PC-3 (cell line): ENCODE data around the gene SRPRA. TPM values are rescaled to one million over a fixed set of nuclear protein-coding genes. Genes with fewer than 3 reads are reported as not detected.
"Not testable (repeated sequence)": the region's sequence is repeated elsewhere in the genome, so short reads cannot be mapped to it uniquely, and the experiment has no call there.

Experiments used
- ATAC-seq: fragments of 200-7000 bp; cut with Tn5 transposase; 2 replicates; pipeline ENCODE4 v1.9.1; 2020; ENCODE audit warnings: mild to moderate bottlenecking, moderate library complexity
- BruUV-seq: library from RNA; stranded (reverse); fragments of 400-500 nt; replicated peaks from 2 replicates; lab custom pipeline; 2021; lab: Mats Ljungman, UMichigan
- CTCF ChIA-PET: fragments of 300-600 bp; sonication (Branson Sonifier 250); formaldehyde crosslinking; loops from one replicate; lab custom pipeline; 2022; ENCODE audit warnings: antibody characterized with exemption; lab: Charles Lee
- POLR2A ChIA-PET: fragments of 300-600 bp; sonication (Branson Sonifier 250); formaldehyde crosslinking; loops from one replicate; lab custom pipeline; 2022; ENCODE audit warnings: antibody characterized with exemption; ENCODE audit not compliant: unreplicated experiment; lab: Charles Lee
- DNase-seq: peaks from one replicate; pipeline ENCODE4 v3.0.0-alpha.2; 2015
- H2AFZ ChIP-seq: fragments of 300-600 bp; sonication (generic); 2 replicates; pipeline ENCODE4 v1.6.0; 2016; ENCODE audit warnings: antibody characterized with exemption, low read length
- H3F3A ChIP-seq: fragments of 300-600 bp; sonication (generic); one replicate; pipeline ENCODE4 v1.6.0; 2017; ENCODE audit warnings: antibody characterized with exemption, low read length, control low read depth, mild to moderate bottlenecking; ENCODE audit not compliant: unreplicated experiment
- H3K27ac ChIP-seq: fragments of 300-600 bp; sonication (generic); 2 replicates; pipeline ENCODE4 v1.5.1; 2016; ENCODE audit warnings: mild to moderate bottlenecking, low read length
- H3K27me3 ChIP-seq: fragments of 300-600 bp; sonication (generic); 2 replicates; pipeline ENCODE4 v1.6.1; 2016; ENCODE audit warnings: low read length, mixed read lengths
- H3K36me3 ChIP-seq: fragments of 300-600 bp; sonication (generic); 2 replicates; pipeline ENCODE4 v1.6.1; 2016; ENCODE audit warnings: low read depth, mixed run types, low read length, mixed read lengths
- H3K4me1 ChIP-seq: fragments of 300-600 bp; sonication (generic); 2 replicates; pipeline ENCODE4 v1.5.1; 2016; ENCODE audit warnings: low read length; ENCODE audit not compliant: insufficient read depth
- H3K4me2 ChIP-seq: fragments of 300-600 bp; sonication (generic); 2 replicates; pipeline ENCODE4 v1.6.0; 2016; ENCODE audit warnings: low read length
- H3K4me3 ChIP-seq: fragments of 300-600 bp; sonication (generic); 2 replicates; pipeline ENCODE4 v1.5.1; 2016; ENCODE audit warnings: mild to moderate bottlenecking, low read length, mixed read lengths
- H3K79me2 ChIP-seq: fragments of 300-600 bp; sonication (generic); 2 replicates; pipeline ENCODE4 v1.6.1; 2017; ENCODE audit warnings: low read length, mixed read lengths
- H3K9ac ChIP-seq: fragments of 300-600 bp; sonication (generic); 2 replicates; pipeline ENCODE4 v1.6.0; 2016; ENCODE audit warnings: mild to moderate bottlenecking, low read length
- H3K9me2 ChIP-seq: fragments of 300-600 bp; sonication (generic); replicated peaks from 2 replicates; pipeline ENCODE4 v1.6.1; 2016; ENCODE audit warnings: mixed run types, low read length, mixed read lengths
- H3K9me3 ChIP-seq: fragments of 300-600 bp; sonication (generic); 2 replicates; pipeline ENCODE4 v1.6.1; 2016; ENCODE audit warnings: low read length, mixed read lengths
- H4K20me1 ChIP-seq: fragments of 300-600 bp; sonication (generic); 2 replicates; pipeline ENCODE4 v1.6.1; 2016; ENCODE audit warnings: low read length, mixed read lengths
- CTCF ChIP-seq: fragments of 300-600 bp; sonication (generic); conservative IDR thresholded peaks from 2 replicates; pipeline ENCODE4 v1.5.1; 2017; ENCODE audit warnings: antibody characterized with exemption, low read depth, mild to moderate bottlenecking, low read length
- EZH2 ChIP-seq: fragments of 300-600 bp; sonication (generic); IDR thresholded peaks from one replicate; pipeline ENCODE4 v1.6.1; 2017; ENCODE audit warnings: antibody characterized with exemption, mild to moderate bottlenecking, low read length; ENCODE audit not compliant: unreplicated experiment
- EZH2phosphoT487 ChIP-seq: fragments of 300-600 bp; sonication (generic); IDR thresholded peaks from 2 replicates; pipeline ENCODE4 v1.6.1; 2018; ENCODE audit warnings: mild to moderate bottlenecking, antibody characterized with exemption, low read length, borderline replicate concordance
- intact Hi-C: fragments of 100-400 bp; cut with micrococcal nuclease; formaldehyde crosslinking; loops from 2 replicates; pipeline ENCODE4 v1.9.0; 2023
- total RNA-seq: library from RNA; depleted of rRNA; stranded (reverse); fragments of >200 nt; gene quantifications from 2 replicates; pipeline ENCODE4 v1.2.3, GENCODE V29; 2014

The SRPRA gene
- total RNA-seq, 1 experiment from 2014 or later: 143 TPM

DNA sequence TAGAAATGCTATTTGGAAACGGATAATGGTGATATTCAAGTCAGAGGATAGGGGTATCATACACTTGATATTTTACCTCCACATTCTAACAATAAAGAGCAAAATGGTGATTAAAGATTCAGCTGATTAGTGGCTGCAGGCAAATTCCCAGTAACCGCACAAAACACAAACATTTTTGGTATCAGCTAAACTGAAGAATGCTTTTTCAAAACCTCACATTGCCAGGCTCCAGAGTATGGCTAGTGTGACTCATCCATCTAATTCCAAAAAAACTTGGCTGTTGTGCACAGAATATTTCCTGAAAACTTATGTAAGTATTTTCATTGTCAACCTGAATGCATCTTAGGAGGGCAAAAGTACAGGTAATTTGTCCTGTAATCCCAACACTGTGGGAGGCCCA, 10.9 kb downstream of the SRPRA start:
- ChIA-PET POLR2A (no interaction called here), CTCF (no interaction called here)

DNA sequence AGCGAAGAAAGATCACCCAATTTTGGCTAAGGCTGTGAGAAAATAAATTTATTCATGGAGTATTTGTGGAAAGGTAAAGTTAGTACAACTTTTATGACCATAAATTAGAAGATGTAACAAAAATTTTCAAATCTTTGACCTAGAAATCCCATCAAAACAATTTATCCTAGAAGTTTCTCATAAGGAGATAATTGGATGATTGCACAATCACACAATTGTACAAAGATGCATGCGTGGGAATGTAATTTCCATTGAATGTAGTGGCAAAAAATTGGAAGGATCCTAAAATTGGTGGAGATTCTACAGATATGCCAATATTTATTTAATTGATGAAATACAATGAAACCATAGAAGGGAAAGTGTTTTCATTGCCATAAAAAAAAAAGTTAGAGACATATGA, 11.6 kb downstream of the SRPRA start:
- Histone ChIP-seq H3K36me3 (peaks cover 25% of the 10 kb centered on the region), H4K20me1 (no peaks in the 10 kb centered on the region), H3K4me2 (no peak overlapping the region), H3K4me1 (no peaks in the 10 kb centered on the region), H3K4me3 (no peak overlapping the region), H3K9ac (no peak overlapping the region), H3K79me2 (no peaks in the 10 kb centered on the region), H3K27ac (no peak overlapping the region), H3K27me3 (no peaks in the 10 kb centered on the region), H3K9me2 (no peaks in the 10 kb centered on the region), H3F3A (peaks cover 5% of the 10 kb centered on the region), H2AFZ (no peak overlapping the region), H3K9me3 (no peaks in the 10 kb centered on the region)
- TF ChIP-seq EZH2 (no peak), CTCF (no peak), EZH2phosphoT487 (no peak)
- no TSS peak for BruUV-seq
- CTCF ChIA-PET: no interaction called here
- POLR2A ChIA-PET: no interaction called here
- no peak for DNase-seq
- ATAC-seq: no peak
- intact Hi-C loops: no loop called here

More for the DNA sequence above, 10.9 kb downstream of the SRPRA start:
- no peaks in the 10 kb centered on the region for H3K9me3 ChIP-seq
- TF ChIP-seq EZH2 (no peak), EZH2phosphoT487 (no peak), CTCF (no peak)
- no peaks in the 10 kb centered on the region for H3K4me1 ChIP-seq
- H3K4me3 ChIP-seq: no peak overlapping the region
- no TSS peak for BruUV-seq
- H3K36me3 ChIP-seq: peaks cover 27% of the 10 kb centered on the region
- no peaks in the 10 kb centered on the region for H3K9me2 ChIP-seq
- no peaks in the 10 kb centered on the region for H3K79me2 ChIP-seq
- ATAC-seq (peak; percentile 63), DNase-seq (no peak)
- no peaks in the 10 kb centered on the region for H3K27me3 ChIP-seq
- H4K20me1 ChIP-seq: no peaks in the 10 kb centered on the region
- no peak overlapping the region for H2AFZ ChIP-seq
- intact Hi-C loops: no loop called here
- H3K9ac ChIP-seq: no peak overlapping the region
- no peak overlapping the region for H3K4me2 ChIP-seq
- H3K27ac ChIP-seq: no peak overlapping the region
- H3F3A ChIP-seq: peaks cover 5% of the 10 kb centered on the region

DNA sequence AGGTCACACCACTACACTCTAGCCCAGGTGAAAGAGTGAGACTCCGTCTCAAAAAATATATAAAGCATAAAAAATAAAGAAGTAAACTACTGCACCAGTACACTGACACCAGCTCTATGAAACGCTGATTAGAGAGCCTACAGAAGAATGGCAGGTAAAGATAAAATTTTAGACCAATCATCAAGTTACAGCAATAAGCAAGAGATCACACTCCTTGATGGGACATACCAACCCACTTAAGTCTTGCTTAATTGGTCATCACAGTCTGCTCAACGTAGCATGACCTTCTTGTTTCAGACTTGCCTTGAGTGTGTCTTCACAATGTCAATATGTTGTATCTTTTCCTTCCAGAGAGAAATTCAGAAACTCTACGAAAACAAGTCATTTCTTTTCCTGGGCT, 12.5 kb downstream of the SRPRA start:
- Histone ChIP-seq H3K36me3 (peaks cover 21% of the 10 kb centered on the region), H3K4me1 (no peaks in the 10 kb centered on the region), H3K27ac (no peak overlapping the region), H3K9me2 (no peaks in the 10 kb centered on the region), H3F3A (peaks cover 5% of the 10 kb centered on the region), H3K9me3 (no peaks in the 10 kb centered on the region), H3K4me2 (no peak overlapping the region), H3K27me3 (no peaks in the 10 kb centered on the region), H3K4me3 (no peak overlapping the region), H3K79me2 (no peaks in the 10 kb centered on the region), H2AFZ (no peak overlapping the region), H3K9ac (no peak overlapping the region), H4K20me1 (no peaks in the 10 kb centered on the region)
- CTCF ChIA-PET: no interaction called here
- DNase-seq: no peak
- no TSS peak for BruUV-seq
- TF ChIP-seq CTCF (no peak), EZH2 (no peak), EZH2phosphoT487 (no peak)
- intact Hi-C loops: no loop called here
- no peak for ATAC-seq
- POLR2A ChIA-PET: interaction anchor here (0.6 kb wide), 1 partner anchor 44 kb away, joined by 3 read pairs; the partner anchor contains the start of gene FAM118B

GRCh38 chr11:126255507-126255906, 13.2 kb downstream of the SRPRA start:
- H3K4me1 ChIP-seq, H3K9ac ChIP-seq, H2AFZ ChIP-seq, H4K20me1 ChIP-seq, ATAC-seq, H3K9me2 ChIP-seq, CTCF ChIA-PET, intact Hi-C loops, H3K27me3 ChIP-seq, DNase-seq, H3K4me2 ChIP-seq, H3K27ac ChIP-seq, H3F3A ChIP-seq, H3K79me2 ChIP-seq, BruUV-seq, H3K4me3 ChIP-seq, H3K9me3 ChIP-seq: not testable (repeated sequence)
- H3K36me3 ChIP-seq: peaks cover 23% of the 10 kb centered on the region
- POLR2A ChIA-PET: interaction anchor here (0.6 kb wide), 1 partner anchor 44 kb away, joined by 3 read pairs; the partner anchor contains the start of gene FAM118B
